Kidney epithelial cell (primary cell): ENCODE data around the gene CCDC182. TPM values are rescaled to one million over a fixed set of nuclear protein-coding genes. Genes with fewer than 3 reads are reported as not detected.

Source experiments
- DNase-seq: peaks from one replicate; pipeline ENCODE4 v3.0.0-alpha.2; 2010; ENCODE audit warnings: low read depth
- H3K27me3 ChIP-seq: 2 replicates; pipeline ENCODE4 v1.6.0; 2011; ENCODE audit warnings: low read length; ENCODE audit not compliant: control insufficient read depth, insufficient read depth
- H3K36me3 ChIP-seq: 2 replicates; pipeline ENCODE4 v1.5.1; 2011; ENCODE audit warnings: low read length; ENCODE audit not compliant: control insufficient read depth, insufficient read depth
- H3K4me3 ChIP-seq: 2 replicates; pipeline ENCODE4 v1.5.1; 2011; ENCODE audit warnings: low read depth, mild to moderate bottlenecking, control low read depth, low read length
- CTCF ChIP-seq: IDR thresholded peaks from 2 replicates; pipeline ENCODE4 v1.5.1; 2011; ENCODE audit warnings: mild to moderate bottlenecking, moderate library complexity, low read length, control low read depth, inconsistent platforms; ENCODE audit not compliant: insufficient read depth, poor library complexity, severe bottlenecking
- total RNA-seq: library from RNA; depleted of rRNA; stranded (reverse); fragments of >200 nt; gene quantifications from 2 replicates; pipeline ENCODE4 v1.2.3, GENCODE V29; 2015

Gene CCDC182
- total RNA-seq, 1 donor from 2014 or later = not detected

- DNase-seq = no peak
- no peak for TF ChIP-seq CTCF
- Histone ChIP-seq H3K36me3 (no peaks in the 10 kb centered on the region), H3K4me3 (no peak overlapping the region), H3K27me3 (peaks cover 19% of the 10 kb centered on the region)
Observed at GRCh38 chr17:57708410-57708809, 36.7 kb downstream of the CCDC182 start.

- no peak for DNase-seq
- Histone ChIP-seq H3K4me3 (no peak overlapping the region), H3K36me3 (no peaks in the 10 kb centered on the region), H3K27me3 (peaks cover 19% of the 10 kb centered on the region)
- no peak for TF ChIP-seq CTCF
Observed at GRCh38 chr17:57707892-57708291, 37.2 kb downstream of the CCDC182 start.

DNA sequence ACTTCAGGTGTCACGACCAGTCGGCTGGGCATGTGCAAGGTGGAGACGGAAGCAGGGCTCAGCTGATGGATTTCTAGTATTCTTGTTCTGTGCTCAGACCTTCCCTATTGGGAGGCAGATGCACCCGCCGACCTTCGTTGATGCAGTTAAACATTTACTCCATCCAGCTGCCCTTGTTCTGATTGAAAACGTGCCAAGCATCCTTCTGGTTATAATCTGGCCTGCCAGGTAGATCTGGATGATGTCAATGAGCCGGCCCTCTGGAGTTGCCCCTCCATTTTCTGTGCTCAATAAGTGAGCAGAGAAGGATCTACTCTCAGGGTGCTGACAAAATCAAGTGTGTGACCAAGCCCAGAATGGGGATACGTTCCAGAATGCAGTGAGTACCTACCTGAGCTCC lies 38.3 kb downstream of the CCDC182 start:
- DNase-seq = no peak
- H3K27me3 ChIP-seq = peaks cover 19% of the 10 kb centered on the region
- H3K36me3 ChIP-seq = no peaks in the 10 kb centered on the region
- no peak for TF ChIP-seq CTCF
- H3K4me3 ChIP-seq = no peak overlapping the region

DNA sequence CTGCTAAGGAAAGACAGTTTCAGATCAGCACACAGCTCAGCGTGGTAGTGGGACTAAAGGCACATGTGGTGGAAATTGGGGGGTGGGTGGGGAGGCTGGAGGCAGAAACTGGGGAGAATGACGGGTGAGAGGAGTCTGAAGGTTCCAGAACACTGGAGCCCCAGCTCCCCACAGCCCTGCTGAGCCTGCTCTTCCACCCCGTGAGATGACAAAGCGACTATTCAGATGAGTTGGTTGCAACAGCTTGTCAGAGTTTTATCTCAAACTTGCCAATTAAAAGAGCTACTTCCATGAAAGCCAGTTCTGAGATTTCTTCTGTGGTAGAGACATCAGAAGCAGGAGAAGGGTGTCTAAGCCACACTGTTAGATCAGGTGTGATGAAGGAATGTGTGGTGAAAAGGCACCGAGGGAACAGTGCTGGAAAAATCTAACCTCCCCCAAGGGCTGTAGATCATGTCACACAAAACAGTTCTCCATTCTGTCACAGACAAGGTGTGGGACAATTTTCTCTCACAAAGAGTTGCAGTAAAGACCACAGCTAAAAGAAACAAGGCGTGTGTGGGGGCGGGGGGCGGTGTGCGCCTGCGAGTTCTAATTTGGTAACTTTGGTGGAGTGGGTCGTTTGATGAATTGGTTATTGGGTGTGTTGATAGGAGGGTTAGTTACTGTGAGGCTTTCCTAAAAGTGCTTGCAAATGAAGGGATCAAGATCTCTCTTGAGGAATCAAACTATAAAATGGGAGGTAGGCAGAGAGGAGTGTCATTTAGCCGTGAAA lies 39.0 kb downstream of the CCDC182 start:
- no peak for TF ChIP-seq CTCF
- peaks cover 19% of the 10 kb centered on the region for H3K27me3 ChIP-seq
- no peak for DNase-seq
- no peaks in the 10 kb centered on the region for H3K36me3 ChIP-seq
- H3K4me3 ChIP-seq = no peak overlapping the region

DNA sequence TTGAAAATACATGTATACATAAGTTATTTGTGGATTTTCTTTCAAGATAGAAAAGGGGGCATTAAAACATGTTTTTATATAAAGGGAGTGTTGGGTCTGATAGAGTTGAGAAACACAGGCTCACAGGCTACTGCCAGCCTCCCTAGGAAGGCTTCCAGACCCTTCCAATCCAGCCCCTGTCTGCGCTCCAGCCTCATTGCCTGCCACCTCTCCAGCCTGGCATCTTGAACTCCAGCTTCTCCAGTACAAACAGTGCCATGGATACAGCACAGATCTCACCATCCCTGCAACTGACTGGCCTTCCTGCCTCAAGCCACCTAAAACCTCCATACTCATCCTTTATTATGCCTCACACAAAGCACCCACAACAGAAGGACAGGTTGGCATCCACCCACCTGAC lies 40.7 kb downstream of the CCDC182 start:
- Histone ChIP-seq H3K36me3 (no peaks in the 10 kb centered on the region), H3K27me3 (peaks cover 23% of the 10 kb centered on the region), H3K4me3 (no peak overlapping the region)
- TF ChIP-seq CTCF = no peak
- DNase-seq = no peak

- no peak for DNase-seq
- H3K4me3 ChIP-seq = no peak overlapping the region
- H3K36me3 ChIP-seq = no peaks in the 10 kb centered on the region
- no peak for TF ChIP-seq CTCF
- peaks cover 25% of the 10 kb centered on the region for H3K27me3 ChIP-seq
Observed at GRCh38 chr17:57703273-57703672, 41.8 kb downstream of the CCDC182 start.
